PFSK-1 (cell line): ENCODE results near the gene PLEKHM3.

Experiments used
- FOXP2 ChIP-seq: optimal IDR thresholded peaks from 2 replicates; pipeline ENCODE3; 2011; ENCODE audit warnings: borderline replicate concordance, control low read depth, inconsistent platforms; ENCODE audit not compliant: insufficient read depth; ENCODE audit errors: extremely low read length, extremely low read depth
- POLR2AphosphoS5 ChIP-seq: IDR thresholded peaks from 2 replicates; pipeline ENCODE4 v1.6.1; 2012; ENCODE audit warnings: low read depth, mild to moderate bottlenecking, control low read depth, low read length, moderate library complexity
- REST ChIP-seq, 2 experiments: IDR thresholded peaks; 2 replicates each; pipeline versions ENCODE4 v1.6.1 to v1.8.0; 2011 to 2012; ENCODE audit warnings: low read depth in 2 of 2, low read length in 2 of 2, control low read depth in 1 of 2, inconsistent platforms in 1 of 2, mild to moderate bottlenecking in 1 of 2, moderate library complexity in 1 of 2; ENCODE audit not compliant: insufficient read depth in 1 of 2

- TF ChIP-seq FOXP2: no peak
- TF ChIP-seq REST (IDR thresholded peaks at IDR 0.05; ENCODE audit: insufficient read depth in 1 of 2, low read depth in 2 of 2, low read length in 2 of 2): no peak
- TF ChIP-seq POLR2AphosphoS5: no peak
These were observed 200.0 kb downstream of the PLEKHM3 start for GRCh38 chr2:207825045-207825954.
